ENCODE data around the gene RFTN2.
"Not testable (repeated sequence)": the region's sequence is repeated elsewhere in the genome, so short reads cannot be mapped to it uniquely, and the experiment has no call there.

The RFTN2 gene

DNA sequence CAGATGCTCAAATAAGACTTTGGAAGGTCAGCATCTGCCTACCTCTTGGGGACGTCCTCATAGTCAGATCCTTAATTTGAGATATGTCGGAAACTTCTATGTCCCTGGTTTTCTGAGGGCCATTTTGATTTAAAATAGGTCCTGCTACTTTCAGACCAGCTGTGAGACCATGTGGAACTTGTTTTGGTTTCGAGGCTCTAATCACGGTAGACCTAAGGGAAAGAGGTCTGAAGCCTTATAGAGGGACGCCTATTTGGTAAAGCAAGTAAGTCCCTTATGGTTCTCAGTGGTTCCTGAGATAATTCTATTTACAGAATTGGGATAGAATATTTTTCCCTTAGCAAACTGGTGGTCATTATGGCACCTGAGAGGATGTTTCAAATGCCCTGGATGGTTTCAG is 75.1 kb downstream of the RFTN2 start:
- no peak for DNase-seq

DNA sequence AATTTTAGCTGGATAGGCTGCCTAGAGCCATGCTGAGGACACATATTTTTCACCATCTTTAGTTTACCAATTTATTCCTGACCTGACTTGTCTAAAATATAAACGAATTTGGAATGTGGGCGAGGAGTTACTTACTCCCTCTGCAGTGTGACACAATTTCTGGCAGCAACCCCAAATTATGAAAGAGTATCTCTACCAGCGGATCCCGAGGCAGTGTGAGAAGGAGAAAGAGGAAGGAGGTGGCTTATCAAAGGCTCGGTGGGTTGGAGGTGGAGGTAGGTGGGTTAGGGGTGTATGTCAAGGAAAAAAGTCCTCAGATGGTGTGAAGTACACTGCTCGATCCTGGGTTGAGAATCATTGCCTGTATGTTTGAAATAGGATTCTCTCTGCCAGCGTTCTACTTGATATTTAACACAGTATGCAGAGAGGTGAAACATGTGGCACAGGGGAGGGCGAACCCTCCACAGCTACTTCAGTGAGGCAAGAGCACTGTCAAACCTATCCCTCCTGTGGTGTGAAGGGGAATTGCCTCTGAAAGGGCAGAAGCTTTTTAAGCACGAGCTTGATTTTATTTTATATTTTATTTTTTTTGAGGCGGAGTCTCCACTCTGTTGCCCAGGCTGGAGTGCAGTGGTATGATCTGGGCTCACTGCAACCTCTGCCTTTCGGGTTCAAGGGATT is 76.0 kb downstream of the RFTN2 start:
- peak; percentile 58 for DNase-seq

DNA sequence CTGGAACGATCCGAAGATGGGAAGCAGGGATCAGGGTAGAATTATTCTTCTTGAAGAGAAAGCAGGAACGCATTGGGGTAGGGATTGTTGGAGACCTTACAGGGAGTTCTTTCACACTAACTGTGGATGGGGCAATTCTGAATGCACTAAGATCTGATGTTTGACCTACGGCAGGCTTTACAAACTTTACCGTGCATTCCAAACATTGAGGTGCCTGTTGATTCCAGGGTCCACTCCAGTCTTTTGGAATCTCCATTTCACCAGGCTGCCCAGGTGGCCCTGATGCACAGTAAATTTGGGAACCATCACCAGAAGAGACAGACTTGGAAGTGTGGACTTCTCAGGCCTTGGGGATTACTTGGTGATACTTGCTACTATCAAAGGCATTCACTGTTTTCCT is 76.9 kb downstream of the RFTN2 start:
- DNase-seq, result no peak

DNA sequence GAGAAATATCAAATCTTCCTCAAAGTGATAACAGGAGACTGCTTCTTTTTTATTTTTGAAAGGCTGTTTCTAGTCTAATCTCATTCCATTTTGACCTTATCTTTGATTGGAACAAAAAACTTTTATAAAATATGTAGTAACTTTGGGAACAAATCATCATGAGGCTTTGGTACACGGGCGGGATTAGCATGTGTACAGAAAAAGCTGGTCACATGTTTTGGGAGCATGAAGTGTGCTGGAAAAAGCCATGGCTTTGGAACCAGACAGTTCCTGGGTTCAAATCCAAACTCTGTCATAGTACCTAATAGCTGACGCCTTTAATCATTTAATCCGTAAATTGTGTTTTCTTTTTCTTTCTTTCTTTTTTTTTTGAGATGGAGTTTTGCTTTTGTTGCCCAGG is 78.2 kb downstream of the RFTN2 start:
- DNase-seq, result no peak

DNA sequence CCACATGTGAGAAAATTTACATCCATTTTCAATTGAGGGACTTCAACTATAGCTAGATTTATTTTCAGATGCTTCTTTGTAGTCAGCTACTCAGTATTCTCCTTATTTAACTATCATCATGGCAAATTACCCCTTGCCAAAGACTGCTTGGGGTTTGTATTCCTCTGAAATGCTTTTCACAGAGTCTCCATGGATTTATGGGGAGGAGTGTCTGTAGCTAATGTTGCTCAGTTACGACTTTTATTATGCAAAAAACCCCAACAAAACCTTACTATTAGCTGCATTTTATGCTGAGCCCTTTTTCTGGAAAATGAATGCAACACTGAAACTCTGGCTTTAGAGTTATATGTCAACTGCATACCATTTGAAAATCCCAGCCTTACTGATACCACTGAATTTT is 78.6 kb downstream of the RFTN2 start:
- DNase-seq, result no peak

DNA sequence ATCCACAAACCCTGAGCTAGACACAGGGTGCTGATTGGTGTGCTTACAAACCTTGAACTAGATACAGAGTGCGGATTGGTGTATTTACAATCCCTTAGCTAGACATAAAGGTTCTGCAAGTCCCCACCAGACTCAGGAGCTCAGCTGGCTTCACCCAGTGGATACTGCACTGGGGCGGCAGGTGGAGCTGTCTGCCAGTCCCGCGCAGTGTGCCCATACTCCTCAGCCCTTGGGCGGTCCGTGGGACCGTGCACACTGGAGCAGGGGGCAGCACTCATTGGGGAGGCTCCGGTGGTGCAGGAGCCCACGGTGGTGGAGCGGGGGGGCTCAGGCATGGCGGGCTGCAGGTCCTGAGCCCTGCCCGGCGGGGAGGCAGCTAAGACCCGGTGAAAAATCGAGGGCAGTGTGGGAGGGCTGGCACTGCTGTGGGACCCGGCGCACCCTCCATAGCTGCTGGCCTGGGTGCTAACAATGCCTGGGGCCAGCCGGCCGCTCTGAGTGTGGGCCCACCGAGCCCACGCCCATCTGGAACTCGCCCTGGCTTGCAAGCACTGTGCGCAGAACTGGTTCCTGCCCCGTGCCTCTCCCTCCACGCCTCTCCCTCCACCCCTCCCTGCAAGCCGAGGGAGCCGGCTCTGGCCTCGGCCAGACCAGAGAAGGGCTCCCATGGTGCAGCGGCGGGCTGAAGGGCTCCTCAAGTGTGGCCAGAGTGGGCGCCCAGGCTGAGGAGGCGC is 83.9 kb downstream of the RFTN2 start:
- DNase-seq, result no peak

DNA sequence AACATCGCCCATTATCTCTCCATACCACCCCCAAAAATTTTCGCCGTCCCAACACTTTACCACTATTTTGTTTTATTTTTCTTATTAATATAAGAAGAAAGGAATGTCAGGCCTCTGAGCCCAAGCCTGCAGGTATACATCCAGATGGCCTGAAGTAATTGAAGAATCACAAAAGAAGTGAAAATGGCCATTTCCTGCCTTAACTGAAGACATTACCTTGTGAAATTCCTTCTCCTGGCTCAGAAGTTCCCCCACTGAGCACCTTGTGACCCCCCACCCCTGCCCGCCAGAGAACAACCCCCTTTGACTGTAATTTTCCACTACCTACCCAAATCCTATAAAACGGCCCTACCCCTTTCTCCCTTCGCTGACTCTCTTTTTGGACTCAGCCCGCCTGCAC is 88.1 kb downstream of the RFTN2 start:
- not testable (repeated sequence) for DNase-seq

DNA sequence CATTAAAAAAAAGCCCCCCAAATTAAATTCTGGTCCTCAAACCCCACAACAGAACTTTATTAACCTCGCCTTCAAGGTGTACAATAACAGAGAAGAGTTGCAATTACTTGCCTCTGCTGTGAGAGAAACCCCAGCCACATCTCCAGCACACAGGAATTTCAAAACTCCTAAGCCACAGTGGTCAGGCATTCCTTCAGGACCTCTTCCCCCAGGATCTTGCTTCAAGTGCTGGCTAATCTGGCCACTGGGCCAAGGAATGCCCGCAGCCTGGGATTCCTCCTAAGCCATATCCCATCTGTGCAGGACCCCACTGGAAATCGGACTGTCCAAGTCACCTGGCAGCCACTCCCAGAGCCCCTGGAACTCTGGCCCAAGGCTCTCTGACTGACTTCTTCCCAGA is 95.2 kb downstream of the RFTN2 start:
- not testable (repeated sequence) for DNase-seq

DNA sequence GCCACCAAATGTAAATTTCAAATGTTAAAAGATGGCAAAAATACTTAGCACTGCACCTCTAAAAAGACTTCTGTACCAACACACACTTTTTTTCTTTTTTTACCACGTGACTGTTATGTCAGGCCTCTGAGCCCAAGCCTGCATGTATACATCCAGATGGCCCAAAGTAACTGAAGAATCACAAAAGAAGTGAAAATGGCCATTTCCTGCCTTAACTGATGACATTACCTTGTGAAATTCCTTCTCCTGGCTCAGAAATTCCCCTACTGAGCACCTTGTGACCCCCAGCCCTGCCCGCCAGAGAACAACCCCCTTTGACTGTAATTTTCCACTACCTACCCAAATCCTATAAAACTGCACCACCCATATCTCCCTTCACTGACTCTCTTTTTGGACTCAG is 97.1 kb downstream of the RFTN2 start:
- not testable (repeated sequence) for DNase-seq

DNA sequence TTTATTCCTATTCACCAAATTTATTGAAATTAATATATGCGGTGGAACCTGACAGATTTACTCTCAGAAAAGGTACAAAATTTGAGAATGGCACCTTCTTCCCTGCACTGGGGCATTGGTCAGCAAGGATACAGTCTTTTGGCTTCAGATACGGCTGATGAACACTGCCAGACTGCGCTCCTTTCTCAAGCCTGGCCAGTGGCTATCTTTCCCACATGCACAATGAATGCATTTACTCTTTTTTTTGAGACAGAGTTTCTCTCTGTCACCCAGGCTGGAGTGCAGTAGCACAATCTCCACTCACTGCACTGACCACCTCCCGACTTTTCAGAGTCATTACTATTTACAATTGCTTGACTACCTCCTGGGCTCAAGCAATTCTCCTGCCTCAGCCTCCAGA is 97.9 kb downstream of the RFTN2 start:
- no peak for DNase-seq

DNA sequence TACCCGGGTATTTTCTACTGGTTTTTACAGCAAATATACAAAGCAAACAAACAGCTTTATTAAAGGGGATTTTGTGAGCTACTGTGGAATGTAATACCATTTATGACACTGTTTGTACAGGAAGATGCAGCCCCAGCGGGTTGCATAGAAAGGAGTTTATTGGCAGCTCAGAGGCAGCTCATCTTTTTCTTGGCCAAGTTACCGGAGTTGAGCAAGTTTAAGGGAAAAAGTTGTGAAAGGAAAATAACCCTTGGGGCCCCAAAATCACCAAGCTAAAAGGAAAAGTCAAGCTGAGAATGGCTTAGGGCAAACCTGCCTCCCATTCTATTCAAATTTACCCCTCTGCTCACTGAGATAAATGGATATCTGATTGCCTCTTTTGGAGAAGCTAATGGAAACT is 98.8 kb downstream of the RFTN2 start:
- DNase-seq, result peak; percentile 37

DNA sequence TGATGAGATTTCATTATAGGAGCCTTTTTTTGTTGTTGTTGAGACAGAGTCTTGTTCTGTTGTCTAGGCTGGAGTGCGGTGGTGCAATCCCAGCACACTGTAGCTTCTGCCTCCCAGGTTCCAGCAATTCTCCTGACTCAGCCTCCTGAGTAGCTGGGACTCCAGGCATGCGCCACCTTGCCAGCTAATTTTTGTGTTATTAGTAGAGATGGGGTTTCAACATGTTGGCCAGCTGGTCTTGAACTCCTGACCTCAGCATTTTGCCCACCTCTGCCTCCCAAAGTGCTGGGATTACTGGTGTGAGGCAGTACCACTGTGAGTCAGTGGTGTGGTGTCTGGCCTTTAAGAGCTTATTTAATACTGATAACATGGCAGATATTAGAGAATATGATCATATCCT is 99.4 kb downstream of the RFTN2 start:
- peak; percentile 23 for DNase-seq

DNA sequence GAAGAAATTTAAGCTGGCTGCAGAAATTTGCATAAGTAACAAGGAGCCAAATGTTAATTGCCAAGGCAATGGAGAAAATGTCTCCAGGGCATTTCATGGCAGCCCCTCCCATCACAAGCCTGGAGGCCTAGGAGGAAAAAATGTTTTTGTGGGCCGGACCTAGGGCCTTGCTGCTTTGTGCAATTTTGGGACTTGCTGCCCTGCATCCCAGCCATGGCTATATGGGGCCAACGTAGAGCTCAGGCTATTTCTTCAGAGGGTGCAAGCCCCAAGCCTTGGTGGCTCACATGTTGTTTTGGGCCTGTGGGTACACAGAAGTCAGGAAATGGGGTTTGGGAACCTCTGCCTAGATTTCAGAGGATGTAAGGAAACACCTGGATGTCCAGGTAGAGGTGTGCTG is 101.8 kb downstream of the RFTN2 start:
- peak; percentile 18 for DNase-seq

DNA sequence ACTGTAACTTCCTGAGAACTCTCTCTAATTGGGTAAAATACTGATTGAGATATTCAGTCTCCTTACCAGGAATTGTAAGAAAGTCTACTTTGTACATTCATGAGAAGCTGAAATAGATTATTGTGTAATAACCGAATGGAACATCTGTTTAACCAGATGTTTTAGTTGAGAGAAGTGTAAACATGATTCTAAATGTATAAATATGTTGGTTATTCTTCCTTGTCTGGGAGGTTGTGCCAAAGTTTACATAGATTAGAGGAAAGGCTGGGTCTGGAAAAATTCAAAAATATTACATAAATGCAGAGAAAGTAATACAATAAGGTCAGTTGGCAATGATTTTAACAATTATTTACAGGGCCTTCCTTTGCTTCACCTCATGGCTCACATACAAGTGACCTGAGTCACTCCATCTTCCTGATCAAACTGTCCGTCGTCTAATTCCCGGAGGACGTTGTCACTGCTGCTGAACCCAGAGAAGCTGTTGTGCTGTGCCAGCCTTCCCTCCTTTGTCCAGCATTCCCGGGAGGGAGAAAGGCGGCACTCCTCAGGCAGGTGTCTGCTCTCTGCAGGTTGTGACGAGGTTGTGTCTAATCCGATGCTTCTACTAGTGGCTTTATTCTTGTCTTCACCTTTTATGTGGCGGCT is 103.6 kb downstream of the RFTN2 start:
- peak; percentile 62 for DNase-seq

DNA sequence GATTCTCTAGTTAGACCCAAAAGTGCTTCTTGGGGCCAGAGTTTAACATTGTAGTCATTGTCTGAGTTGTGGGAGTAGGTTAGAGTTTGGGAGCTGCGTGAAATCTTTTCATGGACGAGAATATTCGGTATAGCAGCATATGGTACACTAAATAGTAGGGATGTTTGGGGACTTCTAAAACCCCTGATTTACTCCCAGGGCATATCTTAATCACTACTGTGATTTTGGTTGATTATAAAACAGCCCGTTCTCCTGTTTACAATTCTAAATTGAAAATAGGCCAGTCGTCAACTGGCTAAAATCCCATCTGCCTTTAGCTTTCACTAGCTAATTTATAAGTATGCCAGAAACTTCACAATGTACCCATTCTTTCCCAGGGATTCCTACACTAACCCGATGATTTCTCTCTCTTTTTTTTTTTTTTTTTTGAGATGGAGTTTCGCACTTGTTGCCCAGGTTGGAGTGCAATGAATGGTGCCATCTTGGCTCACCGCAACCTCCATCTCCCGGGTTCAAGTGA is 115.2 kb downstream of the RFTN2 start:
- DNase-seq, result no peak

DNA sequence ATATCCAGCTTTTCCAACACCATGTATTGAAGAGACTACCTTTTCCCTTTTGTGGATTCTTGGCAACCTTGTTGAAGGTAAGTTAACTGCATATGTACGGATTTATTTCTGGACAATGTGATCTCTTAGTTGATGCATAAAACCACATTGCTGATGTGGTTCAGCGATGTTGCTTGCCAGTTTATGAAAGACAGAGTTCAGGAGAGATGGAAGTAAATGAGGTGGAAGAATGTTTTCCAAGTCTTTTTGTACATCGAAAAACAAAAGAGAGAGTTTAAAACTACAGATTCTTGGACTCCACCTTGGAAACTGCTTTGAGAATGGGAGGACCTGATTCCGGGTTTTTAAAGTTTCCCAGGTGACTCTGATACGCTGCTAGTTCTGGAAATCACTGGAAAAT is 115.7 kb downstream of the RFTN2 start:
- DNase-seq, result no peak

DNA sequence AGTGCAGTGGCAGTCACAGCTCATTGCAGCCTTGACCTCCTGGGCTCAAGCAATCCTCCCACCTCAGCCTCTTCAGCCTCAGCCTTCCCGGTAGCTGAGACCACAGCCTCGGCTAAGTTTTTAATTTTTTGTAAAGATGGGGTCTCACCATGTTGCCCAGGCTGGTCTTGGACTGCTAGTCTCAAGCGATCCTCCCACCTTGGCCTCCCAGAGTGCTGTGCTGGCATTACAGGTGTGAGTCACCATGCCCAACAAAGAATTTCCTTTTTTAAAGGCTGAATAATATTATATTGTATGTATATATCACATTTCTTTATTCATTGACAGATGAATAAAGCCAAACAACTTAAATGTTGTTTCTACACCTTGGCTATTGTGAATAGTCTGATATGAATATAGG is 117.0 kb downstream of the RFTN2 start:
- no peak for DNase-seq

DNA sequence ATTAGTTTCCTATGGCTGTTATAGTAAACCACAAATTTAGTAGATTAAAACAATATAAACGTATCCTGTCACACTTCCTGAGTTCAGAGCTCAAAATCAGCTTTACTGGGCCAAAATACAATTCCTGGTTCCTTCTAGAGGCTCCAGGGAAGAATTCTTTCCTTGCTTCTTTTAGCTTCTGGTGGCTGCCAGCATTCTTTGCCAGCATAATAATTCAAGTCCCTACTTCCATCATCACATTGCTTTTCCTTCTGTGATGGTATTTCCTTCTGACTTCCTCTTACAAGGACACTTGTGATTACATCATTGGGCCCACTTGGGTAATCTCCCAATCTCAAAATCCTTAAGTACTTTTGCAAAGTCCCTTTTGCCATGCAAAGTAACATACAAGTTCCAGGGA is 118.9 kb downstream of the RFTN2 start:
- no peak for DNase-seq

DNA sequence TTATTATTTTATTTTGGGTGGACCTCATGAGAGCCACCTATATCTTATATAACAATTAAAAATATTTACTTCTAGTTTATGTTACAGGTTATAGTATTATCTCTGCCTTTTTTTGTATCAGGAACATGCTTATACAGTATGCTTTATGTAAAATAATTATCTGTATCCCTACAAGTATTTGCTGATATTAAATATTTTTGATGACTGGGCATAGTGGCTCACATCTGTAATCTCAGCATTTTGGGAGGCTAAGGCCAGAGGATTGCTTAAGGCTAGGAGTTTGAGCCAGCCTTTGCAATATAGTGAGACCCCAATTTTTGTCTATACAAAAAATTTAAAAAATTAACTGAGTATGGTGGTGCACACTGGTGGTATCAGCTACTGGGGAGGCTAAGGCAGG is 119.9 kb downstream of the RFTN2 start:
- no peak for DNase-seq

DNA sequence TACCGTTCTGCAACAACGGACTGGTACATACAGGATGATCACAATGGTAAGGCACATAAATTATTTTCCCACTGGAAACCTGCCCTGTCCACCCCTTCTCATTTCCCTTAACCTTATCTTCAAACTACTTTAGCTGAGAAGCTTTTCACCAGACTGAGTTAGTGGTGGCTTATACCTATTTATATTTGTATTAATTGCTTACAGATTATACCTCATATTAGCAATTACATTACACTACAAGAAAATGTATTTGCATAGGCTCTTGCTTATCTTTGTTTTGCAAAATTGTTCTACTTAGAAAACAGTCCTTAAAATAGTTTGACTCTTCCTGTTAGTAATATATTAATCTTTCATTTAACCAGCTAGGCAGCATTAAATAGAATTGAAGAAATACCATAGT is 124.1 kb downstream of the RFTN2 start:
- DNase-seq, result not testable (repeated sequence)

DNA sequence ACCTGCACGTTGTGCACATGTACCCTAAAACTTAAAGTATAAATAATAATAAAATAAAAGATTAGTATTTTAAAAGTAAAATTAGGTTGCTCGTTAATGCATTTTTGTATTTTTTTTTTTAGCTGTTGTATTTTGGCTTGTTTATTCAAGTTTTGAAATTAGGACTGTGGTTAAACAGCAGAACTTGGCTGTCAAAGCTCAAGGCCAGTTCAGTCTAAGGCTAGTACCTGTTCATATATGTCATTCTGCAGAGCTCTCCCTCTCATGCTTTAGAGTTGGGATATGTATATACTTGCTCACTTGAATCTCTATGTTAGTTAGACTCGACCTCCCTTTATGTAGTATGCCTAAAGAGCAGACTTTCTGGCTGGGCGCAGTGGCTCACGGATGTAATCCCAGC is 126.8 kb downstream of the RFTN2 start:
- no peak for DNase-seq

DNA sequence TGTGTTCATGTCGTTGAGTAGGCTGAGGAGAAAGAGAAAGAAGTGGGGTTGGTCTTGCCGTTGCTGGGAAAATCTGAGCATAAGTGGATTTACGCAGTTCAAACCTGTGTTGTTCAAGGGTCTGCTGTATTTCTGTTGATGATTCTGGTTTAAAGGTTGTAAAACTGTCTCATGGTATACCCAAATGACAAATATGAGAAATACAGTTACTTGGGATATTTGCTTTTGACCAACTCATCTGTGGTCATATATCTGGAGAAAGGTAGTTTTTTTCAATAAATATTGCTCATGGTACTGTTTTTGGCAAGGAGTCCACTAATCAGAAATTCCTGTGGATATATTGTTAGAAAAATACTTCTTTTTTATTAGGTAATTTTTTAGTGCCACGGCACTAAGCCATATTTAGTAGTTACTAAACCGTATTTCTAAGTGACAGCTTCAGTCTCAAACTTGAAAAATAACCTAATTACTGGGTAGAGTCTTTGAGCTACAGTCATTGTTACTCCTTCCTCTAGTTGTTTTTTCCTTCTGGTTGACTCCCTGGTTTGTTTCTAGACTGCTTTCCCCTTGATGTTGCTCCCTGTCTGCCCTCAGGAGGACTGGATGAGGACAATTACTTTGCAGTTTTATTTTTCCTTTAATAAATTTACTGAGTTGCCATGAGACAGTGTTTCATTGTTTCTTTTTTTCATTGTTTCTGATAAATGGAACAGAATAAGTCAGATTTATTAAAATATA is 128.1 kb downstream of the RFTN2 start:
- DNase-seq, result no peak

DNA sequence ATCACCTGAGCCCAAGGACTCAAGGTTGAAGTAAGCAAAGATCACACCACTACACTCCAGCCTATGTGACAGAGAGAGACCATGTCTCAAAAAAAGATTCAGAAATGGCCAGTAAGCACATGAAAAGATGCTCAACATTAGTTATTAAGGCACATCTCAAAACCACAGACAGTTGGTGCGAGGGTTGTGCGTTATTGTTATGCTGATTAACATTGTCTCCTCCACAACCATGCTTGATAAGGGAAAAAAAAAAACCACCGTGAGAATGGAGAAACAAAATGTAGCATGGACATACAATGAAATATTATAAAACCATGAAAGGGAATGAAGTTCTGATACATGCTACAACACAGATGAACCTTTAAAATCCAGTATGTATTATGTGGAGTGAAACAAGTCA is 132.2 kb downstream of the RFTN2 start:
- no peak for DNase-seq

Measured in DMS53 (cell line).